ENCODE measurements around the gene RBM26. TPM values are rescaled to one million over a fixed set of nuclear protein-coding genes. Genes with fewer than 3 reads are reported as not detected.

Gene RBM26
- total and polyA plus RNA-seq, 5 donors from 2014 or later: 10.6 to 86.4 (median 14.5) TPM

DNA sequence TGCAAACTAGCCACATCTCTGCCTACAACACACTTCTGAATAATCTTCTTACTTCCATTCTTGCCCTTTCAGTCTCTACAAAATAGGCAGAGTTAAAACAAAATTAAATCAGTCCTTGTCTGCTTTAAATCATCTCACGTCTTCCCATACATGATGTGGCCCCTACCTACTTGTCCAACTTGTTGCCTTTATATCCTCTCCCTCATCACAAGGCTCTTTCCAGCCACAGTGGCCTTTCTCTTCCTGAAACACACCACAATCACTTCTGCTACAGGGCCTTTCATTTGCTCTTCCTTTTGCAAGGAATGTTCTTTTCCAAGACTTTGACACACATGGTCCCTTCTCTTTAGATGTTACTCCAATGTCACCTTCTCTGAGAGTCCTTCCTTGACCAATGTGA is 1.7 kb downstream of the RBM26 start:
- Mint-ChIP-seq H3K4me1 (peaks cover 7 to 48% (median 39%) of the 10 kb centered on the region in 4 donors), H3K4me3 (no peak overlapping the region), H3K9me3 (no peaks in the 10 kb centered on the region), H3K27me3 (no peaks in the 10 kb centered on the region), H3K27ac (no peak overlapping the region), H3K36me3 (peaks cover 9% of the 10 kb centered on the region)
- Histone ChIP-seq H3K4me3 (ENCODE audit: low read depth, low read length) (peak overlapping the region; percentile 96), H3K36me3 (ENCODE audit: control insufficient read depth, insufficient read depth, low read length) (peaks cover 4% of the 10 kb centered on the region), H3K4me1 (ENCODE audit: control insufficient read depth, insufficient read depth, low read length, poor library complexity, severe bottlenecking) (peaks cover 55% of the 10 kb centered on the region), H3K9me3 (ENCODE audit: control insufficient read depth in 2 of 2, low read length in 2 of 2) (no peaks in the 10 kb centered on the region), H3K27ac (ENCODE audit: insufficient read depth, low read length, poor library complexity, severe bottlenecking) (peak overlapping the region; percentile 96), H3K27me3 (ENCODE audit: control insufficient read depth, insufficient read depth, low read length) (no peaks in the 10 kb centered on the region)
- DNase-seq: no peak
- no peak for ATAC-seq (ENCODE audit: low read depth in 2 of 2)

DNA sequence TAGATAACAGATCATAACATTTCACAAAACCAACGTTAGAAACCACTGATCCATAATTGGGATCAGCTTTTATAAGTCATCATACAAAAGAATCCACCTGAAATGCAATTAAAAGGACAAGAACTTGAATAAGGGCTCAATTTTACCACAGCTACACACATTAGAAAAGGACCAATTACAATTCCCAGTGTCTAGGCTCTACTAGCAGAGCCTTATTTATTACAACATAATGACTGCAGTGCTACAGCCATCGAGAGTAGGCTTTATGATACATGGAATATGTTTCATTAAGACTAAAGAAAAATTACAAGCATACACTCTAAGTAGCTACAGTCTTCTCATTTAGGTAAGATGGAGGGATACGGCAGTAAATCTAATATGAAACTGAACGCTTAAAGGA is 2.9 kb downstream of the RBM26 start:
- H3K4me3 ChIP-seq (ENCODE audit: low read depth, low read length): peak overlapping the region; percentile 96

GRCh38 chr13:79402679-79403078 is 3.4 kb downstream of the RBM26 start:
- ATAC-seq (ENCODE audit: low read depth in 2 of 2): no peak
- no peaks in the 10 kb centered on the region for H3K9me3 ChIP-seq (ENCODE audit: control insufficient read depth in 2 of 2, low read length in 2 of 2)
- peaks cover 17% of the 10 kb centered on the region for H3K36me3 Mint-ChIP-seq
- H3K27ac ChIP-seq (ENCODE audit: insufficient read depth, low read length, poor library complexity, severe bottlenecking): peak overlapping the region; percentile 96
- H3K4me1 Mint-ChIP-seq: peaks cover 7 to 56% (median 42%) of the 10 kb centered on the region in 4 donors
- H3K9me3 Mint-ChIP-seq: peaks cover 0 to 1% (median 0%) of the 10 kb centered on the region in 7 donors
- DNase-seq: no peak
- H3K27me3 Mint-ChIP-seq: no peaks in the 10 kb centered on the region
- peak overlapping the region; percentile 96 for H3K4me3 ChIP-seq (ENCODE audit: low read depth, low read length)
- peak overlapping the region in 2 of 3 donors; percentile 89 to 96 for H3K27ac Mint-ChIP-seq
- no peak overlapping the region for H3K4me3 Mint-ChIP-seq
- H3K4me1 ChIP-seq (ENCODE audit: control insufficient read depth, insufficient read depth, low read length, poor library complexity, severe bottlenecking): peaks cover 63% of the 10 kb centered on the region
- peaks cover 4% of the 10 kb centered on the region for H3K36me3 ChIP-seq (ENCODE audit: control insufficient read depth, insufficient read depth, low read length)
- no peaks in the 10 kb centered on the region for H3K27me3 ChIP-seq (ENCODE audit: control insufficient read depth, insufficient read depth, low read length)

More for the DNA sequence above, 2.9 kb downstream of the RBM26 start:
- Histone ChIP-seq H3K27ac (ENCODE audit: insufficient read depth, low read length, poor library complexity, severe bottlenecking) (peak overlapping the region; percentile 96), H3K27me3 (ENCODE audit: control insufficient read depth, insufficient read depth, low read length) (no peaks in the 10 kb centered on the region), H3K9me3 (ENCODE audit: control insufficient read depth in 2 of 2, low read length in 2 of 2) (no peaks in the 10 kb centered on the region), H3K4me1 (ENCODE audit: control insufficient read depth, insufficient read depth, low read length, poor library complexity, severe bottlenecking) (peaks cover 62% of the 10 kb centered on the region), H3K36me3 (ENCODE audit: control insufficient read depth, insufficient read depth, low read length) (peaks cover 4% of the 10 kb centered on the region)
- H3K27me3 Mint-ChIP-seq: no peaks in the 10 kb centered on the region
- peak overlapping the region in 1 of 3 donors; percentile 89 for H3K27ac Mint-ChIP-seq
- no peak overlapping the region for H3K4me3 Mint-ChIP-seq
- DNase-seq (no peak), ATAC-seq (ENCODE audit: low read depth in 2 of 2) (no peak)
- peaks cover 7 to 57% (median 44%) of the 10 kb centered on the region in 4 donors for H3K4me1 Mint-ChIP-seq
- H3K36me3 Mint-ChIP-seq: peaks cover 15% of the 10 kb centered on the region
- peaks cover 0 to 1% (median 0%) of the 10 kb centered on the region in 7 donors for H3K9me3 Mint-ChIP-seq

- Mint-ChIP-seq H3K4me3 (peak overlapping the region in 1 of 4 donors; percentile 54), H3K36me3 (peaks cover 17% of the 10 kb centered on the region), H3K9me3 (peaks cover 0 to 1% (median 0%) of the 10 kb centered on the region in 7 donors), H3K27ac (peak overlapping the region in 2 of 3 donors; percentile 89 to 96), H3K27me3 (no peaks in the 10 kb centered on the region), H3K4me1 (peaks cover 7 to 50% (median 42%) of the 10 kb centered on the region in 4 donors)
- H3K4me1 ChIP-seq (ENCODE audit: control insufficient read depth, insufficient read depth, low read length, poor library complexity, severe bottlenecking): peaks cover 61% of the 10 kb centered on the region
- ATAC-seq (ENCODE audit: low read depth in 2 of 2) (no peak), DNase-seq (no peak)
- H3K36me3 ChIP-seq (ENCODE audit: control insufficient read depth, insufficient read depth, low read length): peaks cover 5% of the 10 kb centered on the region
- H3K27ac ChIP-seq (ENCODE audit: insufficient read depth, low read length, poor library complexity, severe bottlenecking): peak overlapping the region; percentile 96
- peak overlapping the region; percentile 96 for H3K4me3 ChIP-seq (ENCODE audit: low read depth, low read length)
- H3K27me3 ChIP-seq (ENCODE audit: control insufficient read depth, insufficient read depth, low read length): no peaks in the 10 kb centered on the region
- H3K9me3 ChIP-seq (ENCODE audit: control insufficient read depth in 2 of 2, low read length in 2 of 2): no peaks in the 10 kb centered on the region
These were observed 3.9 kb downstream of the RBM26 start for GRCh38 chr13:79402074-79402635.

GRCh38 chr13:79401259-79402070 is 4.6 kb downstream of the RBM26 start:
- H3K9me3 ChIP-seq (ENCODE audit: control insufficient read depth in 2 of 2, low read length in 2 of 2): no peaks in the 10 kb centered on the region
- Mint-ChIP-seq H3K36me3 (peaks cover 20% of the 10 kb centered on the region), H3K4me1 (peaks cover 1 to 43% (median 39%) of the 10 kb centered on the region in 4 donors), H3K27ac (peak overlapping the region; percentile 55 to 96 (median 80)), H3K9me3 (peaks cover 0 to 1% (median 0%) of the 10 kb centered on the region in 7 donors), H3K27me3 (no peaks in the 10 kb centered on the region), H3K4me3 (peak overlapping the region in 3 of 4 donors; percentile 24 to 61 (median 54))
- peak in 2 of 3 donors; percentile 39 to 57 for DNase-seq
- peaks cover 7% of the 10 kb centered on the region for H3K36me3 ChIP-seq (ENCODE audit: control insufficient read depth, insufficient read depth, low read length)
- peak overlapping the region; percentile 96 for H3K27ac ChIP-seq (ENCODE audit: insufficient read depth, low read length, poor library complexity, severe bottlenecking)
- peak; percentile 14 to 33 for ATAC-seq (ENCODE audit: low read depth in 2 of 2)
- H3K4me1 ChIP-seq (ENCODE audit: control insufficient read depth, insufficient read depth, low read length, poor library complexity, severe bottlenecking): peaks cover 54% of the 10 kb centered on the region
- H3K4me3 ChIP-seq (ENCODE audit: low read depth, low read length): peak overlapping the region; percentile 96
- H3K27me3 ChIP-seq (ENCODE audit: control insufficient read depth, insufficient read depth, low read length): no peaks in the 10 kb centered on the region

- ATAC-seq (ENCODE audit: low read depth in 2 of 2) (no peak), DNase-seq (no peak)
- Mint-ChIP-seq H3K9me3 (peaks cover 0 to 5% (median 0%) of the 10 kb centered on the region in 7 donors), H3K27me3 (no peaks in the 10 kb centered on the region), H3K4me3 (peak overlapping the region in 1 of 4 donors; percentile 16), H3K4me1 (peaks cover 22 to 63% (median 53%) of the 10 kb centered on the region in 4 donors), H3K36me3 (peaks cover 34% of the 10 kb centered on the region), H3K27ac (peak overlapping the region in 1 of 3 donors; percentile 38)
- Histone ChIP-seq H3K36me3 (ENCODE audit: control insufficient read depth, insufficient read depth, low read length) (peaks cover 7% of the 10 kb centered on the region), H3K9me3 (ENCODE audit: control insufficient read depth in 2 of 2, low read length in 2 of 2) (peaks cover 0 to 5% of the 10 kb centered on the region in 2 experiments), H3K27me3 (ENCODE audit: control insufficient read depth, insufficient read depth, low read length) (no peaks in the 10 kb centered on the region), H3K4me3 (ENCODE audit: low read depth, low read length) (peak overlapping the region; percentile 1), H3K27ac (ENCODE audit: insufficient read depth, low read length, poor library complexity, severe bottlenecking) (peak overlapping the region; percentile 37), H3K4me1 (ENCODE audit: control insufficient read depth, insufficient read depth, low read length, poor library complexity, severe bottlenecking) (peaks cover 49% of the 10 kb centered on the region)
These were observed 7.1 kb downstream of the RBM26 start for GRCh38 chr13:79398915-79399314.

DNA sequence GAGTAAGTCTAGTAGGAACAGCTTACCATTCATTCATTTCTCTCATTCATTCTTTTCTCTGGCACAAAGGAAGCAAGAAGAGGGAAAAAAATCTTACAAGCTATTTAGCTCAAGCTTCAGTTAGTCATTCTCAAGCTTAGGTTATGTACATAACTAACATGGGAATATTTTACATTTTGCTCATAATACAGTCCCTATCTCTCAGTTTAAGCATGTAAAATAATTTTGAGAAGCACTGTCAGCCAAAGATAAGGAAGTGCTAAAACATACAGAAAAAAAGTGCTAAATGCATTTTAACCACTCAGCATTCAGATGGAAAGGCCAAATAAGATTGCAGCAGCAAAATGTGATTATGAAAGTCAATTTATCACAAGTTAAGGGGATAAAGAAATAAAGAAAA is 7.9 kb downstream of the RBM26 start:
- no peaks in the 10 kb centered on the region for H3K27me3 Mint-ChIP-seq
- no peak for DNase-seq
- peak overlapping the region in 1 of 4 donors; percentile 62 for H3K4me3 Mint-ChIP-seq

More for the DNA sequence above, 7.9 kb downstream of the RBM26 start:
- Histone ChIP-seq H3K36me3 (ENCODE audit: control insufficient read depth, insufficient read depth, low read length) (peaks cover 7% of the 10 kb centered on the region), H3K27ac (ENCODE audit: insufficient read depth, low read length, poor library complexity, severe bottlenecking) (peak overlapping the region; percentile 37), H3K4me1 (ENCODE audit: control insufficient read depth, insufficient read depth, low read length, poor library complexity, severe bottlenecking) (peaks cover 49% of the 10 kb centered on the region), H3K27me3 (ENCODE audit: control insufficient read depth, insufficient read depth, low read length) (no peaks in the 10 kb centered on the region), H3K9me3 (ENCODE audit: control insufficient read depth in 2 of 2, low read length in 2 of 2) (peaks cover 0 to 5% of the 10 kb centered on the region in 2 experiments), H3K4me3 (ENCODE audit: low read depth, low read length) (no peak overlapping the region)
- H3K4me1 Mint-ChIP-seq: peaks cover 30 to 70% (median 59%) of the 10 kb centered on the region in 4 donors
- H3K36me3 Mint-ChIP-seq: peaks cover 34% of the 10 kb centered on the region
- H3K27ac Mint-ChIP-seq: peak overlapping the region in 2 of 3 donors; percentile 5 to 53
- H3K9me3 Mint-ChIP-seq: peaks cover 0 to 5% (median 0%) of the 10 kb centered on the region in 7 donors
- ATAC-seq (ENCODE audit: low read depth in 2 of 2): no peak

All from CD4-positive, CD25-positive, alpha-beta regulatory T cell (primary cell).